PC-3 (cell line): ENCODE data around the gene SLC9A9. TPM values are rescaled to one million over a fixed set of nuclear protein-coding genes. Genes with fewer than 3 reads are reported as not detected.

Source experiments
- ATAC-seq: fragments of 200-7000 bp; cut with Tn5 transposase; 2 replicates; pipeline ENCODE4 v1.9.1; 2020; ENCODE audit warnings: mild to moderate bottlenecking, moderate library complexity
- BruUV-seq: library from RNA; stranded (reverse); fragments of 400-500 nt; replicated peaks from 2 replicates; lab custom pipeline; 2021; lab: Mats Ljungman, UMichigan
- CTCF ChIA-PET: fragments of 300-600 bp; sonication (Branson Sonifier 250); formaldehyde crosslinking; loops from one replicate; lab custom pipeline; 2022; ENCODE audit warnings: antibody characterized with exemption; lab: Charles Lee
- POLR2A ChIA-PET: fragments of 300-600 bp; sonication (Branson Sonifier 250); formaldehyde crosslinking; loops from one replicate; lab custom pipeline; 2022; ENCODE audit warnings: antibody characterized with exemption; ENCODE audit not compliant: unreplicated experiment; lab: Charles Lee
- DNase-seq: peaks from one replicate; pipeline ENCODE4 v3.0.0-alpha.2; 2015
- H2AFZ ChIP-seq: fragments of 300-600 bp; sonication (generic); 2 replicates; pipeline ENCODE4 v1.6.0; 2016; ENCODE audit warnings: antibody characterized with exemption, low read length
- H3F3A ChIP-seq: fragments of 300-600 bp; sonication (generic); one replicate; pipeline ENCODE4 v1.6.0; 2017; ENCODE audit warnings: antibody characterized with exemption, low read length, control low read depth, mild to moderate bottlenecking; ENCODE audit not compliant: unreplicated experiment
- H3K27ac ChIP-seq: fragments of 300-600 bp; sonication (generic); 2 replicates; pipeline ENCODE4 v1.5.1; 2016; ENCODE audit warnings: mild to moderate bottlenecking, low read length
- H3K27me3 ChIP-seq: fragments of 300-600 bp; sonication (generic); 2 replicates; pipeline ENCODE4 v1.6.1; 2016; ENCODE audit warnings: low read length, mixed read lengths
- H3K36me3 ChIP-seq: fragments of 300-600 bp; sonication (generic); 2 replicates; pipeline ENCODE4 v1.6.1; 2016; ENCODE audit warnings: low read depth, mixed run types, low read length, mixed read lengths
- H3K4me1 ChIP-seq: fragments of 300-600 bp; sonication (generic); 2 replicates; pipeline ENCODE4 v1.5.1; 2016; ENCODE audit warnings: low read length; ENCODE audit not compliant: insufficient read depth
- H3K4me2 ChIP-seq: fragments of 300-600 bp; sonication (generic); 2 replicates; pipeline ENCODE4 v1.6.0; 2016; ENCODE audit warnings: low read length
- H3K4me3 ChIP-seq: fragments of 300-600 bp; sonication (generic); 2 replicates; pipeline ENCODE4 v1.5.1; 2016; ENCODE audit warnings: mild to moderate bottlenecking, low read length, mixed read lengths
- H3K79me2 ChIP-seq: fragments of 300-600 bp; sonication (generic); 2 replicates; pipeline ENCODE4 v1.6.1; 2017; ENCODE audit warnings: low read length, mixed read lengths
- H3K9ac ChIP-seq: fragments of 300-600 bp; sonication (generic); 2 replicates; pipeline ENCODE4 v1.6.0; 2016; ENCODE audit warnings: mild to moderate bottlenecking, low read length
- H3K9me2 ChIP-seq: fragments of 300-600 bp; sonication (generic); replicated peaks from 2 replicates; pipeline ENCODE4 v1.6.1; 2016; ENCODE audit warnings: mixed run types, low read length, mixed read lengths
- H3K9me3 ChIP-seq: fragments of 300-600 bp; sonication (generic); 2 replicates; pipeline ENCODE4 v1.6.1; 2016; ENCODE audit warnings: low read length, mixed read lengths
- H4K20me1 ChIP-seq: fragments of 300-600 bp; sonication (generic); 2 replicates; pipeline ENCODE4 v1.6.1; 2016; ENCODE audit warnings: low read length, mixed read lengths
- CTCF ChIP-seq: fragments of 300-600 bp; sonication (generic); conservative IDR thresholded peaks from 2 replicates; pipeline ENCODE4 v1.5.1; 2017; ENCODE audit warnings: antibody characterized with exemption, low read depth, mild to moderate bottlenecking, low read length
- EZH2 ChIP-seq: fragments of 300-600 bp; sonication (generic); IDR thresholded peaks from one replicate; pipeline ENCODE4 v1.6.1; 2017; ENCODE audit warnings: antibody characterized with exemption, mild to moderate bottlenecking, low read length; ENCODE audit not compliant: unreplicated experiment
- EZH2phosphoT487 ChIP-seq: fragments of 300-600 bp; sonication (generic); IDR thresholded peaks from 2 replicates; pipeline ENCODE4 v1.6.1; 2018; ENCODE audit warnings: mild to moderate bottlenecking, antibody characterized with exemption, low read length, borderline replicate concordance
- intact Hi-C: fragments of 100-400 bp; cut with micrococcal nuclease; formaldehyde crosslinking; loops from 2 replicates; pipeline ENCODE4 v1.9.0; 2023
- total RNA-seq: library from RNA; depleted of rRNA; stranded (reverse); fragments of >200 nt; gene quantifications from 2 replicates; pipeline ENCODE4 v1.2.3, GENCODE V29; 2014

Gene SLC9A9
- total RNA-seq, 1 experiment from 2014 or later = 0.07 TPM

- intact Hi-C loops = no loop called here
- H3K27me3 ChIP-seq = no peaks in the 10 kb centered on the region
These were observed 569.5 kb downstream of the SLC9A9 start for GRCh38 chr3:143278721-143279120.

GRCh38 chr3:143277531-143277930, 570.7 kb downstream of the SLC9A9 start:
- no peak for DNase-seq
- Histone ChIP-seq H3K9me3 (no peaks in the 10 kb centered on the region), H3K4me2 (no peak overlapping the region), H3K36me3 (no peaks in the 10 kb centered on the region), H3K27ac (no peak overlapping the region), H3K4me3 (no peak overlapping the region), H3F3A (no peaks in the 10 kb centered on the region), H3K9me2 (no peaks in the 10 kb centered on the region), H3K79me2 (no peaks in the 10 kb centered on the region), H4K20me1 (no peaks in the 10 kb centered on the region), H3K4me1 (no peaks in the 10 kb centered on the region; the same call in 1 of the 2 replicates), H3K27me3 (no peaks in the 10 kb centered on the region), H2AFZ (no peak overlapping the region), H3K9ac (no peak overlapping the region)
- intact Hi-C loops = no loop called here
- ATAC-seq = no peak
- ChIA-PET POLR2A (no interaction called here), CTCF (no interaction called here)
- no peak for TF ChIP-seq EZH2
- TF ChIP-seq EZH2phosphoT487 = no peak
- no peak for TF ChIP-seq CTCF
- BruUV-seq = no TSS peak

More at GRCh38 chr3:143278721-143279120, 569.5 kb downstream of the SLC9A9 start:
- no peaks in the 10 kb centered on the region for H3K79me2 ChIP-seq
- BruUV-seq = no TSS peak
- TF ChIP-seq EZH2phosphoT487 = no peak
- TF ChIP-seq EZH2 = no peak
- no peak for TF ChIP-seq CTCF
- H3K27ac ChIP-seq = no peak overlapping the region
- H3K4me1 ChIP-seq = peaks cover 11% of the 10 kb centered on the region
- no peak overlapping the region for H2AFZ ChIP-seq
- POLR2A ChIA-PET = no interaction called here
- CTCF ChIA-PET = no interaction called here
- no peak overlapping the region for H3K9ac ChIP-seq
- ATAC-seq (no peak), DNase-seq (no peak)
- no peaks in the 10 kb centered on the region for H3K9me2 ChIP-seq
- no peak overlapping the region for H3K4me3 ChIP-seq
- no peaks in the 10 kb centered on the region for H4K20me1 ChIP-seq
- no peaks in the 10 kb centered on the region for H3F3A ChIP-seq
- no peaks in the 10 kb centered on the region for H3K9me3 ChIP-seq
- H3K36me3 ChIP-seq = no peaks in the 10 kb centered on the region
- H3K4me2 ChIP-seq = no peak overlapping the region

DNA sequence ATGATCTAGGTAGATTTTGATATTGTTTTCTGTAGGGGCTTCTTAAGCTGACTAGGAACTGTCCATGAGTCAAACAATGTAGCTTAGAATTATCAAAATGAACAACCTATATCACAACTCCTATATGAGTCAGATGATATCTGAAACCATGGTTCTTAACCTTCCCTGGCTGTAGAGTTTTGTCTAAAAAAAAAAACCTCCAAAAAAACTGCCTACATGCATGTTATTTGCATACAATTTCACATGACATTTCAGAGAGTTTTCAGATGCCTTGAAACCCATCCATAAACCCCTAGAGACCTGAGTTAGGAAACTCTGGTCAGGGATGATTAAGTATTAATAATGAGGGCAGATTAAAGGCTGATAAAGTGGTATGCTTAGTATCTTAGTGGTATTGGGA, 571.7 kb downstream of the SLC9A9 start:
- Histone ChIP-seq H3K4me3 (no peak overlapping the region), H2AFZ (no peak overlapping the region), H3K27ac (no peak overlapping the region), H3K9ac (no peak overlapping the region), H4K20me1 (no peaks in the 10 kb centered on the region), H3K4me1 (no peaks in the 10 kb centered on the region), H3F3A (no peaks in the 10 kb centered on the region), H3K9me3 (no peaks in the 10 kb centered on the region), H3K36me3 (no peaks in the 10 kb centered on the region), H3K27me3 (no peaks in the 10 kb centered on the region), H3K79me2 (no peaks in the 10 kb centered on the region), H3K9me2 (no peaks in the 10 kb centered on the region), H3K4me2 (no peak overlapping the region)
- BruUV-seq = no TSS peak
- CTCF ChIA-PET = no interaction called here
- POLR2A ChIA-PET = no interaction called here
- DNase-seq = no peak
- ATAC-seq = no peak
- intact Hi-C loops = no loop called here
- TF ChIP-seq EZH2 (no peak), EZH2phosphoT487 (no peak), CTCF (no peak)
